MM.1S (cell line): ENCODE data around the gene SH3PXD2A.

ENCODE experiments used
- DNase-seq: peaks from one replicate; pipeline ENCODE4 v3.0.0-alpha.2; 2015
- H2AFZ ChIP-seq: fragments of 300-600 bp; sonication (generic); 2 replicates; pipeline ENCODE4 v1.6.0; 2016; ENCODE audit warnings: antibody characterized with exemption, low read length
- H3F3A ChIP-seq: fragments of 300-600 bp; sonication (generic); 2 replicates; pipeline ENCODE4 v1.6.1; 2016; ENCODE audit warnings: mild to moderate bottlenecking, antibody characterized with exemption, low read length, moderate library complexity, mixed read lengths; ENCODE audit not compliant: insufficient read depth
- H3K27ac ChIP-seq: fragments of 300-600 bp; sonication (generic); 2 replicates; pipeline ENCODE4 v1.5.1; 2016; ENCODE audit warnings: mild to moderate bottlenecking, low read length
- H3K27me3 ChIP-seq: fragments of 300-600 bp; sonication (generic); replicated peaks from 2 replicates; pipeline ENCODE4 v1.6.0; 2016; ENCODE audit warnings: low read length; ENCODE audit not compliant: insufficient read depth
- H3K36me3 ChIP-seq: fragments of 300-600 bp; sonication (generic); replicated peaks from 2 replicates; pipeline ENCODE4 v1.6.1; 2016; ENCODE audit warnings: mild to moderate bottlenecking, low read length, mixed read lengths; ENCODE audit not compliant: insufficient read depth
- H3K4me1 ChIP-seq: fragments of 300-600 bp; sonication (generic); 2 replicates; pipeline ENCODE4 v1.6.1; 2016; ENCODE audit warnings: low read length, mixed read lengths
- H3K4me2 ChIP-seq: fragments of 300-600 bp; sonication (generic); 2 replicates; pipeline ENCODE4 v1.6.0; 2016; ENCODE audit warnings: low read depth, low read length
- H3K4me3 ChIP-seq: fragments of 300-600 bp; sonication (generic); 2 replicates; pipeline ENCODE4 v1.5.1; 2016; ENCODE audit warnings: low read length, mixed read lengths
- H3K79me2 ChIP-seq: fragments of 300-600 bp; sonication (generic); 2 replicates; pipeline ENCODE4 v1.6.1; 2016; ENCODE audit warnings: mixed run types, low read length, mixed read lengths
- H3K9ac ChIP-seq: fragments of 300-600 bp; sonication (generic); 2 replicates; pipeline ENCODE4 v1.6.1; 2016; ENCODE audit warnings: low read length, mixed read lengths
- H3K9me2 ChIP-seq: fragments of 300-600 bp; sonication (generic); replicated peaks from 2 replicates; pipeline ENCODE4 v1.6.1; 2016; ENCODE audit warnings: mild to moderate bottlenecking, low read length, mixed read lengths; ENCODE audit not compliant: insufficient read depth
- H3K9me3 ChIP-seq: fragments of 300-600 bp; sonication (generic); replicated peaks from 2 replicates; pipeline ENCODE4 v1.6.1; 2016; ENCODE audit warnings: mild to moderate bottlenecking, low read length, mixed read lengths; ENCODE audit not compliant: insufficient read depth
- H4K20me1 ChIP-seq: fragments of 300-600 bp; sonication (generic); 2 replicates; pipeline ENCODE4 v1.6.1; 2016; ENCODE audit warnings: mild to moderate bottlenecking, low read length, moderate library complexity, mixed read lengths; ENCODE audit not compliant: insufficient read depth
- EZH2 ChIP-seq: fragments of 300-600 bp; sonication (generic); optimal IDR thresholded peaks from 2 replicates; pipeline ENCODE3; 2017; ENCODE audit warnings: low read depth, mild to moderate bottlenecking, antibody characterized with exemption, low read length, mixed read lengths
- EZH2phosphoT487 ChIP-seq: fragments of 300-600 bp; sonication (generic); IDR thresholded peaks from 2 replicates; pipeline ENCODE4 v1.6.1; 2018; ENCODE audit warnings: antibody characterized with exemption, low read length
- TF ChIP-seq, protein P1 (sequence below): fragments of 300-600 bp; sonication (generic); IDR thresholded peaks from 2 replicates; pipeline ENCODE4 v1.5.1; 2016; ENCODE audit warnings: antibody characterized with exemption, low read length, mixed read lengths

Gene SH3PXD2A

GRCh38 chr10:103581499-103581898 lies 273.9 kb downstream of the SH3PXD2A start:
- Histone ChIP-seq H4K20me1 (no peaks in the 10 kb centered on the region), H3K27me3 (no peaks in the 10 kb centered on the region), H3K27ac (no peak overlapping the region), H2AFZ (no peak overlapping the region), H3K79me2 (no peaks in the 10 kb centered on the region), H3K9ac (no peak overlapping the region), H3F3A (peaks cover 4% of the 10 kb centered on the region; the same call in 1 of the 2 replicates), H3K4me2 (no peak overlapping the region), H3K36me3 (no peaks in the 10 kb centered on the region; the same call in 1 of the 2 replicates), H3K4me3 (no peak overlapping the region), H3K4me1 (peaks cover 15% of the 10 kb centered on the region), H3K9me2 (no peaks in the 10 kb centered on the region), H3K9me3 (no peaks in the 10 kb centered on the region)
- DNase-seq = no peak
- TF ChIP-seq, protein P1, sequence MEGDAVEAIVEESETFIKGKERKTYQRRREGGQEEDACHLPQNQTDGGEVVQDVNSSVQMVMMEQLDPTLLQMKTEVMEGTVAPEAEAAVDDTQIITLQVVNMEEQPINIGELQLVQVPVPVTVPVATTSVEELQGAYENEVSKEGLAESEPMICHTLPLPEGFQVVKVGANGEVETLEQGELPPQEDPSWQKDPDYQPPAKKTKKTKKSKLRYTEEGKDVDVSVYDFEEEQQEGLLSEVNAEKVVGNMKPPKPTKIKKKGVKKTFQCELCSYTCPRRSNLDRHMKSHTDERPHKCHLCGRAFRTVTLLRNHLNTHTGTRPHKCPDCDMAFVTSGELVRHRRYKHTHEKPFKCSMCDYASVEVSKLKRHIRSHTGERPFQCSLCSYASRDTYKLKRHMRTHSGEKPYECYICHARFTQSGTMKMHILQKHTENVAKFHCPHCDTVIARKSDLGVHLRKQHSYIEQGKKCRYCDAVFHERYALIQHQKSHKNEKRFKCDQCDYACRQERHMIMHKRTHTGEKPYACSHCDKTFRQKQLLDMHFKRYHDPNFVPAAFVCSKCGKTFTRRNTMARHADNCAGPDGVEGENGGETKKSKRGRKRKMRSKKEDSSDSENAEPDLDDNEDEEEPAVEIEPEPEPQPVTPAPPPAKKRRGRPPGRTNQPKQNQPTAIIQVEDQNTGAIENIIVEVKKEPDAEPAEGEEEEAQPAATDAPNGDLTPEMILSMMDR = no peak
- no peak for TF ChIP-seq EZH2
- no peak for TF ChIP-seq EZH2phosphoT487

DNA sequence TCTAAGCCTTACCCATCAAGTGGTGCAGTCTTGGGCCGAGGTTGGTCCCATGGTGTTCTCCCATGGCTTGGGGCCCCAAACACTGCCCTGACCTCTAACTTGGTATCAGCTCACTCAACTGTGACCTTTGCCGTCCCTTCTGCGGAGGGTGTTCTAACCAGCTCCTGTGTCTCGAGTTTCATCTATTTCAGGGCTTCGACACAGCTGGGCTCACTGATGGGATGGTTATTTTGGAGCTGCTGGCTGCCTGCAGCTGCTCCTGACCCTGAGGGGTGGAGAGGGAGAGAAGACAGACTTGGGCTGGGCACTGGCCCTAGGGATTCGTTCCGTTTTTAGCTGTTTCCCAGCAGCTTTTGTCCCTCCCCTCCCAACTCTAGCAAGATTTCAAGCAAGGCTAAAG lies 274.9 kb downstream of the SH3PXD2A start:
- Histone ChIP-seq H3K4me2 (no peak overlapping the region), H4K20me1 (no peaks in the 10 kb centered on the region), H3K9ac (no peak overlapping the region), H3K27ac (no peak overlapping the region), H3K4me3 (no peak overlapping the region), H3K9me2 (no peaks in the 10 kb centered on the region), H2AFZ (no peak overlapping the region), H3K4me1 (peaks cover 15% of the 10 kb centered on the region), H3F3A (peaks cover 4% of the 10 kb centered on the region; the same call in 1 of the 2 replicates), H3K27me3 (no peaks in the 10 kb centered on the region), H3K9me3 (no peaks in the 10 kb centered on the region), H3K36me3 (no peaks in the 10 kb centered on the region; the same call in 1 of the 2 replicates), H3K79me2 (no peaks in the 10 kb centered on the region)
- no peak for DNase-seq
- no peak for TF ChIP-seq EZH2phosphoT487
- TF ChIP-seq, protein P1 = no peak
- TF ChIP-seq EZH2 = no peak

- no peak overlapping the region for H3K27ac ChIP-seq
- no peak overlapping the region for H2AFZ ChIP-seq
- H3K9me2 ChIP-seq = no peaks in the 10 kb centered on the region
- H3K9me3 ChIP-seq = no peaks in the 10 kb centered on the region
- H3K36me3 ChIP-seq = no peaks in the 10 kb centered on the region; the same call in 1 of the 2 replicates
- H3K27me3 ChIP-seq = no peaks in the 10 kb centered on the region
- no peak overlapping the region for H3K4me3 ChIP-seq
- H3K4me1 ChIP-seq = peaks cover 15% of the 10 kb centered on the region
- no peaks in the 10 kb centered on the region for H3K79me2 ChIP-seq
- DNase-seq = no peak
- no peak overlapping the region for H3K9ac ChIP-seq
- TF ChIP-seq EZH2phosphoT487 (no peak), EZH2 (no peak)
- TF ChIP-seq, protein P1 = no peak
- peaks cover 4% of the 10 kb centered on the region; the same call in 1 of the 2 replicates for H3F3A ChIP-seq
- H4K20me1 ChIP-seq = no peaks in the 10 kb centered on the region
- no peak overlapping the region for H3K4me2 ChIP-seq
These were observed 275.4 kb downstream of the SH3PXD2A start for GRCh38 chr10:103580011-103580410.
